CD4-positive, alpha-beta T cell treated with Interleukin-17A for 1 hour (primary cell): ENCODE measurements around the gene SFMBT1.

Experiments used
- DNase-seq: peaks from one replicate; pipeline ENCODE4 v3.0.0-alpha.2; 2020

The SFMBT1 gene

DNA sequence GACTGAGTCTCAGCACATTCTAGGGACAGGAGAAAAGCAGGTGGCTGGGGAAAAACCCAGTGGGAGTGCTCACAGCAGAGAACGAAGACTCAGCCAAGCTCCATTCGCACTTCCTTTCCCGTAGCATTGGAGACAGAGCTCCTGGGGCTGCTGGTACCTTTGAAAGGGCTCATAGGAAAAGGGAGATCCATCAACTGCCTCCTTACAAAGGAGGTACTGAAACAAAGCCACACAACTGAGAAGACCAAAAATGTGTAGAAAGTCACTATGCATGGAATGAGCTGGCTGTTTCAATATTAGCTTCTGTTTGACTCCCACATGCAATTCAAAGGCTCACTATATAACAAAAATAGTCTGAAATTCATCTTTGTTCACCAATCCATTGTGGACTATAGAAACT is 165.4 kb downstream of the SFMBT1 start:
- no peak for DNase-seq

DNA sequence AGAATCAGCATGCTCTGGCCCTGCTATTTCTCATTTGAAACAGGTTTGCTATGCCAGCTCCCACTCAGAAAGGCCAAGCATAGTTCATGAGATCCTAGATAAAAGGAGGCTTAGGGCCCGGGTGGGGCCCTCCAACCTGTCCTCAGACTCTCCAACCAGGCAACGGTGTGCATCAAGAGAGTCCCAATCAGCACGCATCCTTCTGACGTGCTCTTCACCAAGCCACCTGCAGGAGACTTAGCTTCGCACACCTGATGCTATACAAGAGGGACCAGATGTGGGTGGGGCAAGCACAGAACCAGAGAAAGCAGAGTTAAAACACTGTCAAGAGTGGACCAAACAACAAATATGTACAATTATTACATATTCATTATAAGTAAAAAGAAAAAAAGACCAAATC is 165.8 kb downstream of the SFMBT1 start:
- DNase-seq: no peak

DNA sequence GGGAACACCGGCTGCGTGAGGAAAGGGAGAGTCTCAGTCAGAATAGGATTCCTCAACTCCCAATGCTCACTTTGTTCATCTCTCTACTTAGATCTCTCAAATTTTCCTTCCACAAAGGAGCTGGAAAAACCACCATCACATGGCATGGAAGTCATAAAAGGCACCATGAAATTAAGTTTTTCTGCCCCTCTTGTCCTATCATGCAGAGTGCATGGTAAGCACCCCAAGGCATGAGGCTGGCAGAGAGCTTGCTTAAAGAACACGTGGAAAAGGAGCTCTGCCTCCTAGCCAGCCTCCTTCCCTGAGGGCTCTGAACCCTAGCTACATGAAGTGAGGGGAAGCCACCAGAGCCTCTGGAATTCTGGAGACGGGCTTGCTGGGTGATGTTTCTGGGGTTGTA is 166.3 kb downstream of the SFMBT1 start:
- no peak for DNase-seq

DNA sequence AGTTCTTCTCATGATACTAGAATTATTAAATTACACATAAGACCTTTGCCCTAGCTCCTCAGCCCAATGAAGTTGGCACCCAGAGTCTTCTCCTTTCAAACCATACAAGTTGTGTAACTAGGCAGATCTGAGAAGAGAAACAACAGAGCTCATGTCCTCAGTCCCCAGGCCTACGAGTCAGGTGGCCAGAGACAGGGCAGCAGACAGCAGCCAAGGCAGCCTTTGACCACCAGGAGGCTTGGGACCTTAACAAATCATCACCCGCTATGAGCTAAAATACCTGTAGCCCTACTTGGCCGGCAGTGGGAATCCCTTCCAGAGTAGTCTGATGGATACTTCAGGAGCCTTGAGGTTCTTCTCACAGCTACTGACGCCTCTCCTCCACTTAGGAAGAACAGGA is 166.8 kb downstream of the SFMBT1 start:
- no peak for DNase-seq

DNA sequence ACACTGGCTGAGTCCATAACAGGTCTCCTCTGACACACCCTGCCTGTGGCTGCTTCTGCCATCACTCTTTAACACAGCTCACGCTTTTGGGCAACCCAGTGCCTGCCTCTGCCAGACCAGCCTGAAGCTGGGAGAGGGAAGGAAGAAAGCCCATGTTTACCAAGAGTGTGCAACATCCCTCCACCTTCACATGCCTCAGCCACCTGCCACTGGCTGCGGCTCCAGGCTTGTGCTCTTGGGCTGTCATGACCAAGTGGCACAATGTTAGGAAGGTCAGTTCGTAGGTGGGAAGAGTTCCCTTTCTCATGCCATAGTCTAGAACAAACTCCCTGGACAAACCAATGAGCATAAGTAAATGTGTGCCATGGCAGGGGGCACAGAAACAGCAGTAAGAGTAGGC is 168.8 kb downstream of the SFMBT1 start:
- no peak for DNase-seq

- no peak for DNase-seq
Observed at GRCh38 chr3:52874864-52875587, 170.8 kb downstream of the SFMBT1 start.

DNA sequence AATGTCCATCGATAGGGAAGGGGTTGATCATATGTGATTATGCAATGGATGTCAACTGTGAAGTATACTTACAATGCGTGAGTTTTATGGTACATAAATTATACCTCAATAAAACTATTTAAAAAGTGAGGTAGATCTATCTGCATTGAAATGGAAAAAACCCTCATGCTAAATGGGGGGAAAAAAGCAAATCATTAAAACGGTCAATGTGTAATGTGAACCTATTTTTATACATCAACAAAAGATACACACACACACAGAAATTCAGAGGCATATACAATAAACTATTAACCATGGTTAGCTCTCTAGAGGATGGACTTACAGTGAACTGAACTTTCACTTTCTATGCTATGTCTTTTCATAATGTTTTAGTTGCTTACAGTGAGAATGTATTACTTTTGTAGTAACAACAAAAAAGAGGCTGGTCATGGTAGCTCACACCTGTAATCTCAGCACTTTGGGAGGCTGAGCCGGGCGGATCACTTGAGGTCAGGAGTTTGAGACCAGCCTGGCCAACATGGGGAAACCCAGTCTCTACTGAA is 171.6 kb downstream of the SFMBT1 start:
- no peak for DNase-seq

DNA sequence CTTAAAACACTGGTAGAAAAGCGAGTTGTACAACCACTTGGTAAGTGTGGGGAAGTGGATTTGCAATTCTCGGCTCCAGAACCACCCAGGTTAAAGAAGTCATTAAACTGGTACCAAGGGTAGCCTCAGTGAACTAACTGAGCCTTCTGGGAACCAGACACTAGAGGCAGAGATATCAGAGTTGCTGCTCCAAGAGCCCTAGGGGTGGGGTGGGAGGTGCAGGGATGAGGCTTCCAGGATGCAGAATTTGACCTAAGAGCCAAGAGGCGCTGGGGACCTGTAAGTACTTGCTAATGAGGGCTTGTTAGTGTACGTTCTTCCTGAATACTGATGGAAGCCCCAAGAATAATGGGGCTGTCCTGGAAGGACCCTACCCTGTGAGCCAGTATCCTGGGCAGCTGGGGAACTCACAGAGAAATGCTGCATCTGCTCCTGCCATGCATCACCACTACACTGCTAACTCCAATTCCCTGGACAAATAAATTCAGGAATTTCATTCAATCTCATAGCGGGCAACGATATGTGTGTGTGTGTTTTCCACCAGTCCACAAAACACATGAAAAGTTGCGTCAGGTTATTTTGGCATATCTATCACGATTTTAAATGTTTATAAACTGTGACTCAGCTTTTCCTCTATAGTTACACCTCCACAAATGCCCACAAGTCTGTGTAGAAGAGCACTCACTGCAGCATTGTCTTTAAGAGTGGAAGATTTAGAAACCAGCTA is 172.3 kb downstream of the SFMBT1 start:
- no peak for DNase-seq

- no peak for DNase-seq
Observed at GRCh38 chr3:52872245-52872644, 173.6 kb downstream of the SFMBT1 start.

DNA sequence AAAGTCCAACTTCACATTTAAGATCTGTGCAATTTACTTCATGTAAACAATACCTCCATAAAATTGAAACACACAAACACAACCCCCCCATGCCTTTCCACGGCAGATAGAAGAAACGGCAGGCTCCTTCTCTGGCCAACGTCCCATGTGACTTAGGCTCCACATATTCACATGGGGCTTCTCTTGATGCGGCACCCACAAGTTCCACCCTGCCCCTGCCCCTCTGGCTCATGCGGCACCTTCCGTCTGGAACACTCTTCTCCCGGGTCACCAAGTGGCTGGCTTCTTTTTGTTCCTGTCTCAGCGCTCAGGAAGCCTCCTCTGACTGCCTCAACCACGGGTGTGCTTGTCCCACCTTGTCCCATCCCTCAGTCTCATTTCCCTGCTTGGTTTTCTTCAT is 174.1 kb downstream of the SFMBT1 start:
- no peak for DNase-seq

DNA sequence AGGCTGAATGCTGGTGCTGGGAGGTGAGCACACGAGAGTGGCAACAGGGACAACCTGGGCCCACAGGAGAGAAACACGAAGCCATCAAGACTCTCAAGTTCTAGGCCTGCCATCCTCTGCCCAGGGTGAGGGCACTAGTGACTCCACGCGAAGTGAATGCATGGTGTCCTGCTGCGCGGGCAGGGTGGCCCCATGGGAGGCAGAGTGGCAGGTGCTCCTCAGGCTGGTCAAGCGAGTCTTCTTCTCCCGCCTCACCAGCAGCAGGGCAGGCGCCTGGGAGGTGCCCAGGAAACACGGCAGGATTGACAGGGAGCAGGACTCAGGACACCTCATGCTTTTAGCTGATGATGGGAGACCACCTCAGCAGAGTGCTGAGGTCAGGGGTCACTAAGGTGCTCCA is 175.4 kb downstream of the SFMBT1 start:
- no peak for DNase-seq

DNA sequence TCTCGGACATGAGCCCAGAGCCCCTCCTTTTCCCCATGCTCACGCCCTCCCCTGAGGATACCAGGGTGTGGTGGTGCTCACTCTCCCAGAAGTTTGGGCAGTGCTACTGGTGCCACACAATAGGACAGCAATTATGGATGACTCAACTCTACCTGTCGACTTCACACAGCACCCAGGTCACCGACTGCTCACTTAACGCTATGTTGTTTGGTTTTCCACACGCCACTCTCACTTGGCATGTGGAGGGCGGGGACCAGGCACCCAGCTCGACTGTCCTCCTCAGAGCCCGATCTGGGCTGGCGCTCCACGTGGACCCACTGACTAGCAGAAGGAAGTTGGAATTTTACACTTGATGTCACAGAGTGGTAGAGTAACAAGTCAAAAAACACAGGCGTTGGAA is 179.4 kb downstream of the SFMBT1 start:
- no peak for DNase-seq

DNA sequence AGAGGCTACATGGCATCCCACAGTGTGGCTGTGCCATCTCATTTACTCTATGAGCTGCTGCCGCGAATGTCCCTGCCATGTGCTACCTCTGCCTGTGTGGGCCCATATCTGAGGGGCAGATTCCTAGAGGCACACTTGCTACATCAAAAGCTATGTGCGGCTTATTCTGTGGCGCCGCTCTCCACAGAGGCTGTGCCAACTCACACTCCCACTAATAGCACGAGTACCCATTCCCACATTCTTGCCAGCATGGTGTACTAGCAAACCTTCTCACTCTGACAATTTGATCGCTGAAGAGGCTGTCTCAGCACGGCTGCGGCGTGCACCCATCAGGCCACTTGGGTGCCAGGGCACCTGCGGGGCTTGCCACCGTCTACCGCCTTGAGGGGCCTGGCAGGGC is 179.9 kb downstream of the SFMBT1 start:
- no peak for DNase-seq

DNA sequence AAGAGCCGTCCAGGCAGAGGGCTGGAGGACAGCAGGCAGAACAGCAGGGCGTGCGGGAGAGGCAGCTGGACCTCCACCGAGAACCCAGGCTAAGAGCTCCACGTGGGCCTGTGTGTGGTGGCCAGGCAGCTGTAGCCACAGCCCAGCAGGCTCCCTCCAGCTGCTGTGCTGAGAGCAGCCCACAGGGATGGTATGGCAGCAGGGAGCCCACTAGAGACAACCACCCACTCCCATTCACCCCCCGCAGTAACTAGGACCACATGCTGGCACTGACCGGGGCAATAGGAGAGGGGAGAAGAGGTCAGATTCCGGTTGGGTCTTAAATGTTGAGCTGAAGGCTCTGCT is 185.5 kb downstream of the SFMBT1 start:
- DNase-seq: no peak

DNA sequence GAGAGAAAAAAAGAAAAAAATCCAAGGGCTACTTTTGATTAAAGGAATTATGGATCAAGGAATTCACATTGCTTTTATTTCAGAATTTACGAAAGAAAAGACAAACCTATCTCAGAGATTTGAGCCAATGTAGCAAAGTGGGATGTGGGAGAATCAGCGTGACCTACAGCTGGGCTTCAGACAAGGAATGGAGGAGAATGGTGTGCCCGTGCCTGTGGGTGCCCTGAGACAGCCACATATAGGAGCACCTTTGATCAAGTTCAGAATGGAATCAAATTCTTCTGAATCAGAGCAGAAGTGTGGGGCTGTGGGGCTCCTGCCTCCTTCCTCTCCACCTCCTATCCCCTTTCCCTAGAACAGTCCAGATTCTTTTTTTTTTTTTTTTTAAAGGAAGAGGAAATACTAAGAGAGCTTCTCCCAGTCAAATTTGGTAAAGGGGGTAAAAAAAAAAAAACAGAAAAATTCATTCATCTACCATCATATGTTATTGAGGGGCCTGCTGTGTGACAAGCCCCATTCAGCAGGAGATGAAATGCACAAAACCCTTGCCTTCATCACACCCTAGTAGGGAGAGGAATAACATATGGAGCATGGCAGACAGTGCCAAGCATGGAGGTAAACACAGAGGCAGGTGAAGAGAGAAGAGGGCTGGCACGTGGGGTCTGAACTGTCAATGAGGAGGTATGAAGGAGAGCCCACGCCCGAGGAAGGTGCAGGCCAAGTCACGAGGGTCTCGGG is 186.0 kb downstream of the SFMBT1 start:
- no peak for DNase-seq

DNA sequence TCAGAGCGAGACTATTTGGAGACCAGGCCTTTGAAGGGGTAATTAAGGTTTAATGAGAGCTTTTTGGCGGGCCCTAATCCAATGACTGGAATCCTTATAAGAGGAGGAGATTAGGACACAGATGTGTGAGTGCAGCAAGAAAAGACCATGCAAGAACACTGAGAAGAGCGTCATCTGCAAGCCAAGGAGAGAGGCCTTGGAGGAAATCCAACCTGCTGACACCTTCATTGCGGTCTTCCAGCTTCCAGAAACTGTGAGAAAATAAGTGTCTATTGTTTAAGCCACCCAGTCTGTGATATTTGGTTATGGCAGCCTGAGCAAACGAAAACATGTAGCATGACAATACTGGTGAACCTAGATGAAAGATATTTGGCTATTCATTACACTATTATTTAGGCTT is 188.0 kb downstream of the SFMBT1 start:
- DNase-seq: no peak

DNA sequence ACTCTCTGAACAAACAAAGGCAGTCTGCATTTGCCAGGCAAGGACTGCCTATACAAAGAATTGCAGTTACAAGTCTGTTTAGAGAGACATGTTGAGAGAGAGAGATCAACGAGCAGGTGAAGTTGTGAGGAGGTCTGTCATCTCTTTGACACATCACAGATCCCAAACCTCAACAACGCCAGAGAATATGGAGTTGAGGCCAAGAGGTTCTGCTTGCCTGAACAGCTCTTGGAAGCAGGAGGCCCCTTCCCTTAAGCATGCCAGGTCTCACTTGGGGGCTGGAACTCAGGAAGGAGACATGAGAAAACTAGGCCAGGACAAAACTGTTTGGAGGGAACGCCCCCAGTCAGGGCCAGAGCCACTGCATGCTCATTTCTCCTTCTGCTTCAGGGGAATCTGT is 188.7 kb downstream of the SFMBT1 start:
- DNase-seq: no peak

GRCh38 chr3:52856666-52857065 is 189.2 kb downstream of the SFMBT1 start:
- no peak for DNase-seq

DNA sequence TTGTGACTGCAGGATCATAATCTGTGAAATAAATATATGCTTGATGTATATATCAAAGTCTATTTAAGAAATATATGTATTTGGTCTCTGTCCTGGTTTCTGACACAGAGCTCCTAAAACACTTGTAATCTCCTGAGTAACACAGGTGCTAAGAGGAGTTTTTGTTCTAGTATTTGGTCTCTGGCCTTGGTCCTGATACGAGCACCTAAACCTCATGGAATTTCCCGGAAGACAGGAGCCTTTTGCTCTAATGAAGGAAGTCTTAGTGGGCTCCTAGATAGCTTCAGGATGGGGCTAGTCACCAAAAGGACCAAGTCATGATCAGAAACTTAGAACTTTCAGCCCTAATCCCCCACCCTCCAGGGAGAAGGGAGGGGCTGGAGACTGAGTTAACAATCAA is 191.9 kb downstream of the SFMBT1 start:
- no peak for DNase-seq
